KMS-11 (cell line): Measurements from ENCODE around the gene AUTS2.

Source experiments
- H2AFZ ChIP-seq: fragments of 200-600 bp; sonication (generic); 2 replicates; pipeline ENCODE4 v1.6.1; 2016; ENCODE audit warnings: antibody characterized with exemption, mixed run types, low read depth
- H3K27ac ChIP-seq: fragments of 200-600 bp; sonication (generic); 2 replicates; pipeline ENCODE4 v1.6.1; 2016; ENCODE audit warnings: mild to moderate bottlenecking, mixed run types
- H3K27me3 ChIP-seq: fragments of 200-600 bp; sonication (generic); 2 replicates; pipeline ENCODE4 v1.6.1; 2017; ENCODE audit warnings: mild to moderate bottlenecking, low read depth, mixed run types, moderate library complexity; ENCODE audit not compliant: insufficient read depth
- H3K36me3 ChIP-seq: fragments of 200-600 bp; sonication (generic); 2 replicates; pipeline ENCODE4 v1.6.1; 2017; ENCODE audit warnings: mild to moderate bottlenecking, mixed run types; ENCODE audit not compliant: insufficient read depth
- H3K4me1 ChIP-seq: fragments of 200-600 bp; sonication (generic); 2 replicates; pipeline ENCODE4 v1.6.1; 2016; ENCODE audit warnings: mild to moderate bottlenecking, low read depth, mixed run types; ENCODE audit not compliant: poor library complexity, severe bottlenecking
- H3K4me2 ChIP-seq: fragments of 200-600 bp; sonication (generic); 2 replicates; pipeline ENCODE4 v1.7.0; 2016; ENCODE audit warnings: mild to moderate bottlenecking, mixed run types
- H3K4me3 ChIP-seq: fragments of 200-600 bp; sonication (generic); IDR thresholded peaks from 2 replicates; pipeline ENCODE4 v1.6.1; 2017; ENCODE audit warnings: low read depth, low read length, mixed read lengths; ENCODE audit not compliant: insufficient read depth
- H3K79me2 ChIP-seq: fragments of 200-600 bp; sonication (generic); 2 replicates; pipeline ENCODE4 v1.6.1; 2016; ENCODE audit warnings: low read depth, mixed run types; ENCODE audit not compliant: insufficient read depth
- H3K9ac ChIP-seq: fragments of 200-600 bp; sonication (generic); 2 replicates; pipeline ENCODE4 v1.6.1; 2016; ENCODE audit warnings: mild to moderate bottlenecking, mixed run types
- H4K20me1 ChIP-seq: fragments of 200-600 bp; sonication (generic); 2 replicates; pipeline ENCODE4 v1.6.1; 2016; ENCODE audit warnings: mild to moderate bottlenecking, mixed run types; ENCODE audit not compliant: insufficient read depth
- TF ChIP-seq, protein P1 (sequence below): fragments of 200-600 bp; sonication (generic); conservative IDR thresholded peaks from 2 replicates; pipeline ENCODE4 v1.6.1; 2017; ENCODE audit warnings: low read depth, mild to moderate bottlenecking, antibody characterized with exemption, low read length, moderate library complexity, mixed read lengths

The AUTS2 gene

DNA sequence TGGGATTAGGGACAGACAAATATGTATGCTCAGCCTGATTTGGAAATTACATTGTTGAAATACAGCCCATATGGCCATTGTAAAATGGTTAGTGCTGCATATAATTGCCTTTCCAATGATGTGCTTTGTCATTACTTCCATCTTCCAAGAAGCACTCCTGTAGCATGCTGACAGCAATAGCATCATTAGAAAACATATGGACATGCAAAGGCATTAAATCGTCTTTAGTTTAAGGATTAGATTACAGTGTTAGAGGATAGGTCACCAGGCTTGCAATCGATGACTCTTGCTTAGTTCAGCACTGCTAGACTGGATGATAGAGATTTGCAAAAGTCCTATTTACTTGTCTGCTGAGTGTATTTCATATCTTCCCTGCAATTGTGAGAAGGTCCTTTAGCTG lies 17.4 kb downstream of the AUTS2 start:
- no peak overlapping the region for H3K27ac ChIP-seq
- H3K36me3 ChIP-seq = no peaks in the 10 kb centered on the region
- H3K9ac ChIP-seq = no peak overlapping the region
- peaks cover 17% of the 10 kb centered on the region for H3K4me1 ChIP-seq
- H3K4me2 ChIP-seq = no peak overlapping the region
- H4K20me1 ChIP-seq = no peaks in the 10 kb centered on the region
- TF ChIP-seq, protein P1, sequence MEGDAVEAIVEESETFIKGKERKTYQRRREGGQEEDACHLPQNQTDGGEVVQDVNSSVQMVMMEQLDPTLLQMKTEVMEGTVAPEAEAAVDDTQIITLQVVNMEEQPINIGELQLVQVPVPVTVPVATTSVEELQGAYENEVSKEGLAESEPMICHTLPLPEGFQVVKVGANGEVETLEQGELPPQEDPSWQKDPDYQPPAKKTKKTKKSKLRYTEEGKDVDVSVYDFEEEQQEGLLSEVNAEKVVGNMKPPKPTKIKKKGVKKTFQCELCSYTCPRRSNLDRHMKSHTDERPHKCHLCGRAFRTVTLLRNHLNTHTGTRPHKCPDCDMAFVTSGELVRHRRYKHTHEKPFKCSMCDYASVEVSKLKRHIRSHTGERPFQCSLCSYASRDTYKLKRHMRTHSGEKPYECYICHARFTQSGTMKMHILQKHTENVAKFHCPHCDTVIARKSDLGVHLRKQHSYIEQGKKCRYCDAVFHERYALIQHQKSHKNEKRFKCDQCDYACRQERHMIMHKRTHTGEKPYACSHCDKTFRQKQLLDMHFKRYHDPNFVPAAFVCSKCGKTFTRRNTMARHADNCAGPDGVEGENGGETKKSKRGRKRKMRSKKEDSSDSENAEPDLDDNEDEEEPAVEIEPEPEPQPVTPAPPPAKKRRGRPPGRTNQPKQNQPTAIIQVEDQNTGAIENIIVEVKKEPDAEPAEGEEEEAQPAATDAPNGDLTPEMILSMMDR = no peak
- H2AFZ ChIP-seq = no peak overlapping the region
- no peaks in the 10 kb centered on the region for H3K27me3 ChIP-seq
- H3K79me2 ChIP-seq = no peaks in the 10 kb centered on the region
- H3K4me3 ChIP-seq = no peak overlapping the region

DNA sequence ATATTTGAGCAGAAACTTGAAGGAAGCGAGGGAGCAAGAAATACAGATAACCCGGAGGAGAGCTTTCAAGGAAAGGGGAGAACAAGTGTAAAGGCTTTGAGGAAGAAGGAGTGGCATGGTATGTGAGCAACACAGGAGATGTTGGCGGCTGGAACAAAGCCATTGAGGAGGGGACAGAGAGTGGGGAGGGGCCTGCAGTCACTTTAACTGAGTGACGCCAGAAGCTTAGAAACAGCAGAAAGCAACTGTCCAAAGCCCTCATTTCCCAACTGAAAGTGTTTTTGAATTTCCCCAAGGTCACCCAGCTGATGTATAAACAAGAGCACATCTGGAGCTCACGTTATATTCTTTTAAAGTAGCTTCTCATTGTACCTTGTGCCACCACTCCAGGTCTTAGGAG lies 19.1 kb downstream of the AUTS2 start:
- Histone ChIP-seq H3K27ac (no peak overlapping the region), H3K4me2 (no peak overlapping the region), H3K4me3 (no peak overlapping the region)

DNA sequence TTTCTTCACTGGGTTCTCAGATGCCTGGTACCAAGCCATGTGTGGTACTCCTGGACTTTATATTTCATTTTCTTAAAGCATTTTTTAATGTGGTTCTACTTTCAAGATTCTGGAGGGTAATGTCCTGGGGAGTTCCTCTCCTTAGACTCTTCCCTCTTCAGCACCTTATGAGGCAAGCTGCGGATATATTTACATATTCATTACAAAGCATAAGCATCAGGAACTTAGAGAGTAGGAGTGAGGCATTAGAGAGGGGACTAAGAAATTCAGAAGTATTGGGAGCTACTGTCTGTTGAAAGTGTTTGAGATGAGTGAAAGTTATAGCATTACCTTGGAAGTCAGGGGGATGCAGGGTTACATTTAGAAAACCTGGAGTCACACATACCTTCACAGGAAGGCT lies 20.8 kb downstream of the AUTS2 start:
- H3K9ac ChIP-seq = no peak overlapping the region
- H3K36me3 ChIP-seq = no peaks in the 10 kb centered on the region
- no peaks in the 10 kb centered on the region for H4K20me1 ChIP-seq
- H3K4me1 ChIP-seq = peaks cover 35% of the 10 kb centered on the region
- no peak overlapping the region for H3K27ac ChIP-seq
- H3K4me3 ChIP-seq = no peak overlapping the region
- H3K27me3 ChIP-seq = no peaks in the 10 kb centered on the region
- TF ChIP-seq, protein P1 = no peak
- no peak overlapping the region for H3K4me2 ChIP-seq
- no peak overlapping the region for H2AFZ ChIP-seq
- H3K79me2 ChIP-seq = no peaks in the 10 kb centered on the region

More for the DNA sequence above, 19.1 kb downstream of the AUTS2 start:
- Histone ChIP-seq H4K20me1 (no peaks in the 10 kb centered on the region), H3K4me1 (peaks cover 19% of the 10 kb centered on the region), H3K79me2 (no peaks in the 10 kb centered on the region), H2AFZ (no peak overlapping the region), H3K36me3 (no peaks in the 10 kb centered on the region), H3K9ac (no peak overlapping the region), H3K27me3 (no peaks in the 10 kb centered on the region)
- TF ChIP-seq, protein P1 = no peak

DNA sequence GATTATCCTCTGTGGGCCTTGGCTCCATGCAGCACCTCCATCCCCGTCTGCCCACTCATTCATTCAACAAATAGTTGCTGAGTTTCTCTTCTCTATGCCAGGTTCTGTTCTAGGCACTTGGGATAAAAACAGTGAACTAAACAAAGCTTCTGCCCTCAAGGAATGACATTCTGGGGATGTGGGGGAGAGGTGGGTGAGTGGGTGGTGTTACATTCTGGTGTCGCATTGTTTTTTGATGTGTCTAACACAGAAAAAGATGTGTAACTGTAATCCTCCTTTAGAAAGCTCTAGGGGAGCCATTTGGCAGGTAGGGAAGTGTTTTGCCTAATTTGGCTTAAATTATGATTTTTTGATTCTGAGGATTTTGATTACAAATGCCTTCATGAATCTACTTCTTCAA lies 21.4 kb downstream of the AUTS2 start:
- H3K79me2 ChIP-seq = no peaks in the 10 kb centered on the region
- no peak overlapping the region for H3K4me3 ChIP-seq
- H3K36me3 ChIP-seq = no peaks in the 10 kb centered on the region
- H3K27me3 ChIP-seq = no peaks in the 10 kb centered on the region
- H3K4me1 ChIP-seq = peaks cover 40% of the 10 kb centered on the region
- H4K20me1 ChIP-seq = no peaks in the 10 kb centered on the region
- TF ChIP-seq, protein P1 = no peak
- H3K4me2 ChIP-seq = peak overlapping the region; percentile 40
- no peak overlapping the region for H3K9ac ChIP-seq
- no peak overlapping the region for H3K27ac ChIP-seq
- H2AFZ ChIP-seq = no peak overlapping the region
